LNCaP clone FGC (cell line): Measurements from ENCODE around the gene SYNJ2.

Experiments used
- DNase-seq: peaks from one replicate; pipeline ENCODE4 v3.0.0-alpha.2; 2011; ENCODE audit warnings: low read depth
- H3K4me3 ChIP-seq: 2 replicates; pipeline ENCODE4 v1.5.1; 2011; ENCODE audit warnings: mild to moderate bottlenecking, low read depth, low read length, control low read depth
- CTCF ChIP-seq: IDR thresholded peaks from 2 replicates; pipeline ENCODE4 v1.5.1; 2012; ENCODE audit warnings: mild to moderate bottlenecking; ENCODE audit not compliant: control insufficient read depth, insufficient read depth; ENCODE audit errors: extremely low read depth

Gene SYNJ2

GRCh38 chr6:158080849-158081656 lies 99.4 kb downstream of the SYNJ2 start:
- no peak for TF ChIP-seq CTCF
- DNase-seq = no peak
- no peak overlapping the region for H3K4me3 ChIP-seq

DNA sequence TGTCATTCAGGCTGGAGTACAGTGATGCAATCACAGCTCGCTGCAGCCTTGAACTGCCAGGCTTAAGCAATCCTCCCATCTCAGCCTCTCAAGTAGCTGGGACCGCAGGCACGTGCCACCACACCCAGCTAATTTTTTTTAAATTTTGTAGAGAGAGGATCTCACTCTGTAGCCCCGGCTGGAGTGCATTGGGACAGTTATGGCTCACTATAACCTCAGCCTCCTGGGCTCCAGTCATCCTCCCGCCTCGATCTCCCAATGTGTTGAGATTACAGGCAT lies 99.9 kb downstream of the SYNJ2 start:
- TF ChIP-seq CTCF = no peak
- DNase-seq = no peak
- H3K4me3 ChIP-seq = no peak overlapping the region

DNA sequence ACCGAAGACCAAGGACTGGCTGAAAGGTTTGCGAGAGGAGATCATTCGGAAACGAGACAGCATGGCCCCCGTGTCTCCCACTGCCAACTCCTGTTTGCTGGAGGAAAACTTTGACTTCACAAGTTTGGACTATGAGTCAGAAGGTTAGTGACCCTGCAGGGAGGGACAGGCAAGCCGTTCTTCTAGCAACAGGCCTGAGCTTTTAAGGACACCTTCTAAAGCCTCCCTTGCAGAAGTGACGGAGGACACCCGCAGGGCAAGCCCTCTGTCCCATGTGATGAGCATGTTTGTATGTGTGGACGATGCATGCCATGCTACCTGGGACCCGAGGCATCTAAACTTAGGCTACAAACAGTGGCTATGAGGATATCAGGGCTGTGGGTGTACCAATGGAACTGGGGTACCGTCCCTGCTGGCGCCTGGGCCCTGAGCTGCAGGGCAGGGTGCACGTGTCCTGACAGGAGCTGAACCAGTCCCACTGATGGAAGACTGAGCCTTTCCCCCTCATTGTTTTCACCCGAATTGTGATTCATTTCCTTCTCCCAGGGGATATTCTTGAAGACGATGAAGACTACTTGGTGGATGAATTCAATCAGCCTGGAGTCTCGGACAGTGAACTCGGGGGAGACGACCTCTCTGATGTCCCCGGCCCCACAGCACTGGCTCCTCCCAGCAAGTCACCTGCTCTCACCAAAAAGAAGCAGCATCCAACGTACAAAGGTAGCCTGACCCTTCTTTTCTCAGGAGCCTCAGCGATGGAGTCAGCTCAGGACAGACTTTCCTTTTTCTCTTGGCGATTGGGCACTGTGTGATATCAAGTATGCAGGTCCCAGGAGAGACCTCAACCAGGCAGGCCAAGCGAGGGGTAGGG lies 102.0 kb downstream of the SYNJ2 start:
- TF ChIP-seq CTCF = no peak
- DNase-seq = no peak
- no peak overlapping the region for H3K4me3 ChIP-seq

- DNase-seq = no peak
- no peak overlapping the region for H3K4me3 ChIP-seq
- TF ChIP-seq CTCF = no peak
Observed at GRCh38 chr6:158085261-158086053, 103.8 kb downstream of the SYNJ2 start.

DNA sequence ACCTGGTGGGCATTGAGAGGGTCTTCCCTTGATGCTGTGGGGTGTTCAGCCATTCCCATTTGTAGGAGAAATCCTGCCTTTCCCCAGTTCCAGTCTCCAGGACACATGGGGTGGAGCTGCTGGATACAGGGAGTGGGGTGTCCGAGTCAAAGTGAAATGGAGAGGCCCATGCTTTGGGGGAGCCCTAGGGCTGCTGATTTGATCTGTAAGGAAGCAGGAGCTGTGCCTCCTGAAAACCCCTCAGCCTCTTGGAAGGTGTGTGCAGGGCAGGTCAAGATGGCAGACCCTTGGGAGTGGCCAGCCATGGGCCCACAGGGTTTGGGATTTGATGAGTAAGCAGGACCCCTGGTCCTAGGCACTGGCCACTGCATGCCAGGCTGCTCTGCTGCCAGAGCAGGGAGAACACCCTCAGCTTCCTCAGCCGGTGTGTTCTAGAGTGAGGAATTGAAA lies 104.4 kb downstream of the SYNJ2 start:
- no peak for TF ChIP-seq CTCF
- no peak for DNase-seq
- H3K4me3 ChIP-seq = no peak overlapping the region

GRCh38 chr6:158086504-158087223 lies 105.0 kb downstream of the SYNJ2 start:
- DNase-seq = no peak
- H3K4me3 ChIP-seq = no peak overlapping the region
- TF ChIP-seq CTCF = no peak
